AG04450 (cell line): ENCODE data around the gene FOSL2. TPM values are rescaled to one million over a fixed set of nuclear protein-coding genes. Genes with fewer than 3 reads are reported as not detected.

Source experiments
- CTCF ChIA-PET: fragments of 300-600, 350-600 bp; formaldehyde crosslinking; extraction: SDS; loops from one replicate; lab custom pipeline; 2022; ENCODE audit warnings: antibody characterized with exemption, inconsistent platforms; lab: Charles Lee
- POLR2A ChIA-PET: fragments of 350-600 bp; formaldehyde crosslinking; extraction: SDS; loops from one replicate; lab custom pipeline; 2021; ENCODE audit warnings: antibody characterized with exemption, inconsistent platforms; lab: Yijun Ruan, JAX
- DNase-seq: peaks from one replicate; pipeline ENCODE4 v3.0.0-alpha.2; 2011; ENCODE audit warnings: low read depth, low spot score
- H3K27ac ChIP-seq: one replicate; pipeline ENCODE4 v1.5.1; 2012; ENCODE audit warnings: low read depth, low read length, control low read depth
- H3K27me3 ChIP-seq: one replicate; pipeline ENCODE4 v1.6.0; 2012; ENCODE audit warnings: low read length; ENCODE audit not compliant: control insufficient read depth, insufficient read depth
- H3K4me3 ChIP-seq: 2 replicates; pipeline ENCODE4 v1.5.1; 2011; ENCODE audit warnings: mild to moderate bottlenecking, low read depth, low read length, control low read depth
- H3K9me3 ChIP-seq: 2 replicates; pipeline ENCODE4 v1.5.1; 2012; ENCODE audit warnings: low read length; ENCODE audit not compliant: control insufficient read depth, insufficient read depth
- polyA plus RNA-seq: library from polyadenylated mRNA; depleted of rRNA; stranded (reverse); fragments of >200 nt; gene quantifications from 2 replicates; pipeline ENCODE4 v1.2.3, GENCODE V29; 2011
- TF ChIP-seq, protein P1 (sequence below): IDR thresholded peaks from 2 replicates; pipeline ENCODE4 v1.5.1; 2011; ENCODE audit warnings: low read depth, low read length, control low read depth, inconsistent platforms

Gene FOSL2
- polyA plus RNA-seq, 1 experiment: 45.3 TPM

DNA sequence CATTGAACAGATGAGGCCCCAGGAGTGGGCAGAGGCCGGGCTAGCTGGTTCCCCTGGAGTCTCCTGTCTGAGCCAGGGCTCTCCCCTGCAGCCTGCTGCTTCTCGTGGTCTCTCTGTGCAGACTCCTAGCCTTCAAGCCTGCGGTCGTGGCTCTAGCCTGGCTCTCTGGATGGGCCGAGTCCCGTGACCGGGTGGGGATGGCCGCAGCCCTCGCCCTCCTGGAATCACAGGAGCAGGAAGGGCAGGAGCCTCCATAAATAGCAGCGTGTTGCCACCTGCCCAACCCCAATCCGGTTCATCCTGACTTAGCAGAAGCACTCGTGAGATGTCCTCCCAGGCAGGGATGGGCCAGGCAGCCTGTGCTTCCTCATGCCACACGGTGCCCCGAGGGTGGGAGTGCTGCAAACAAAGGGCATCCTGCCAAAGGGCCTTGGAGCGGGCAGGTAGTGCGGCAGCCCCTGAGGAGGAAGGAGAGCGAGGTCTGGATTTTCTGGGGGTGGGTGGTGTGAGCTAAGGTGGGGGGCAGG, 43.9 kb downstream of the FOSL2 start:
- Histone ChIP-seq H3K27me3 (no peaks in the 10 kb centered on the region), H3K4me3 (no peak overlapping the region), H3K9me3 (peaks cover 12% of the 10 kb centered on the region), H3K27ac (no peak overlapping the region)
- no peak for DNase-seq
- ChIA-PET POLR2A (no interaction called here), CTCF (interaction anchor here (0.6 kb wide), 1 partner anchor 754 kb away, joined by 3 read pairs; no protein-coding TSS in a partner anchor)
- TF ChIP-seq, protein P1, sequence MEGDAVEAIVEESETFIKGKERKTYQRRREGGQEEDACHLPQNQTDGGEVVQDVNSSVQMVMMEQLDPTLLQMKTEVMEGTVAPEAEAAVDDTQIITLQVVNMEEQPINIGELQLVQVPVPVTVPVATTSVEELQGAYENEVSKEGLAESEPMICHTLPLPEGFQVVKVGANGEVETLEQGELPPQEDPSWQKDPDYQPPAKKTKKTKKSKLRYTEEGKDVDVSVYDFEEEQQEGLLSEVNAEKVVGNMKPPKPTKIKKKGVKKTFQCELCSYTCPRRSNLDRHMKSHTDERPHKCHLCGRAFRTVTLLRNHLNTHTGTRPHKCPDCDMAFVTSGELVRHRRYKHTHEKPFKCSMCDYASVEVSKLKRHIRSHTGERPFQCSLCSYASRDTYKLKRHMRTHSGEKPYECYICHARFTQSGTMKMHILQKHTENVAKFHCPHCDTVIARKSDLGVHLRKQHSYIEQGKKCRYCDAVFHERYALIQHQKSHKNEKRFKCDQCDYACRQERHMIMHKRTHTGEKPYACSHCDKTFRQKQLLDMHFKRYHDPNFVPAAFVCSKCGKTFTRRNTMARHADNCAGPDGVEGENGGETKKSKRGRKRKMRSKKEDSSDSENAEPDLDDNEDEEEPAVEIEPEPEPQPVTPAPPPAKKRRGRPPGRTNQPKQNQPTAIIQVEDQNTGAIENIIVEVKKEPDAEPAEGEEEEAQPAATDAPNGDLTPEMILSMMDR: no peak

DNA sequence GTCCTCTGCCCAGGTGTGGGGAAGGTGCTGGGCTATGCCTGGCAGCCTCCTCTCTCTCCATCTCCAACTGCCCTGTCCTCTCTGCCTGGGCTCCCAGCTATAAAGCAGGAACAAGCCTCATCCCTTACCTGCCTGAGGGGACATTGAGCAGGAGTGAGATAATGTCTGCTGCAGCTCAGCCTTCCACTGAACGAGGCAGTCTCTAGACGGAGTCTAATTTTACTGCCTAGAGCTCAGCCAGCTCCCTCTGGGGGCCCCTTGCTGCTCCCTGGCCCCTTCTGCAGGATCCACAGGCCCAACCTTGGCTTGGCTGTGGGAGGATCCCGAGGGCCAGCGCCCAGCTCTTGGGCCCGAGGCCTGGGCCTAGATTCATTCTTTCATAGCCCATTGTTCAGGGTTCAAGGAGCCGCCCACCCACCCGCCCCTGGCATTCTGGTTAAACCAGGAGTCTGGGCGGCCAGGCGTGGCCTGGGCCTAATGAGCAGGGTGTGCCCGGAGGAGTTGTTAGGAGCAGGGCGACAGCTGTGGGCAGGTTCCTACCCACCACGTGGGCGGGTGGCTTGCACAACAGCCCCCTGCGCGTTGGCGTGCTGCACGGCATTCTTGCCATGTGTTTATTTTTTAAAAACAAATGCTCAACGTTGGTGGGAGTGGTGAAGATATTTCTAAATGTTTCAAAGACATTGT, 44.6 kb downstream of the FOSL2 start:
- H3K9me3 ChIP-seq: peaks cover 12% of the 10 kb centered on the region
- H3K27me3 ChIP-seq: no peaks in the 10 kb centered on the region
- ChIA-PET CTCF (no interaction called here), POLR2A (no interaction called here)
- H3K27ac ChIP-seq: no peak overlapping the region
- no peak for DNase-seq
- TF ChIP-seq, protein P1: no peak
- no peak overlapping the region for H3K4me3 ChIP-seq

DNA sequence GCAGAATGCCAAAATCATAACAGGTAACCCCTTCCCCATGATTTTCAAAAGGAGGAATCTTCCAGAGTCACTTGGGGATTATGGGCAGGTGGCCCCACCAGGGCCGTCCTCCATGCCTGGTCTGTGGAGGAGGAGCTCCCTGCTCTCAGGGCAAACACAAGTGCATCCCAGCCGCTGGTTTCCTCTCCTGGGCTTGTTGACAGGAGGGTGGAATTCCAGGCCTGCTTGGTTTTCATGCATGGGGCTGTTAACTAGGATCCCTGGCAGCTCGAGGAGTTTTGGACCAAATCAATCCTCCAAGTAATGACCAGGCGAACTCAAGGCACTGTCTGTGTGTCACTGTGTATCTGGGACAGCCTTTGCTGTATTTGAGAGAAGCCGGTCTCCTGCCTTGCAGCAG, 45.3 kb downstream of the FOSL2 start:
- no peak overlapping the region for H3K4me3 ChIP-seq
- H3K27me3 ChIP-seq: no peaks in the 10 kb centered on the region
- POLR2A ChIA-PET: no interaction called here
- no peak for DNase-seq
- peaks cover 12% of the 10 kb centered on the region for H3K9me3 ChIP-seq
- H3K27ac ChIP-seq: no peak overlapping the region
- CTCF ChIA-PET: no interaction called here
- TF ChIP-seq, protein P1: no peak

DNA sequence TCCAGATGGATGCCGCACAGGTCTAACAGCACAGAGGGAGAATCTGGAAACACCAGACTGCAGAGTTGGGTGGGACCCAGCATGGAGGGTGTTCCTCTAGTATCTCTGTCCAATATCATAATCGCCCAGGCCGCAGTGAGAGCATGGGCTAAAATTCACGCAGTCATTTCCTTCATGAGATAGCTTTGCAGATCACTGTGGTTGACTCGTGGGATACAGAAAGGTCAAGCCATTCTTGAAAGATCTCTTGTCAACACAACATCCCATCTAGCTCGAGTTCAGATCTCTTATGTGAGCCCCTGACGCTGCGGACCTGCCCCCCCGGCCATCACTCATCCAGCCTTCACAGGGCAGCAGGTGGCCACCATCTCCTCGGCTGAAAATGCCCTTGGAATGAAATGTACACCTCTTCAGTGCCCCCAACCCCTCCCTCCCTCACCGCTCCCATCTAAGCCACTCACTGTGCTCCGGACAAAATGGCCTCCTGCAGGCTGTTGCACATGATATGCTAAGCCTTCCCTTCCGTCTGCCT, 45.9 kb downstream of the FOSL2 start:
- POLR2A ChIA-PET: no interaction called here
- peaks cover 7% of the 10 kb centered on the region for H3K9me3 ChIP-seq
- H3K4me3 ChIP-seq: no peak overlapping the region
- H3K27me3 ChIP-seq: no peaks in the 10 kb centered on the region
- no peak for DNase-seq
- CTCF ChIA-PET: no interaction called here
- TF ChIP-seq, protein P1: no peak
- no peak overlapping the region for H3K27ac ChIP-seq

DNA sequence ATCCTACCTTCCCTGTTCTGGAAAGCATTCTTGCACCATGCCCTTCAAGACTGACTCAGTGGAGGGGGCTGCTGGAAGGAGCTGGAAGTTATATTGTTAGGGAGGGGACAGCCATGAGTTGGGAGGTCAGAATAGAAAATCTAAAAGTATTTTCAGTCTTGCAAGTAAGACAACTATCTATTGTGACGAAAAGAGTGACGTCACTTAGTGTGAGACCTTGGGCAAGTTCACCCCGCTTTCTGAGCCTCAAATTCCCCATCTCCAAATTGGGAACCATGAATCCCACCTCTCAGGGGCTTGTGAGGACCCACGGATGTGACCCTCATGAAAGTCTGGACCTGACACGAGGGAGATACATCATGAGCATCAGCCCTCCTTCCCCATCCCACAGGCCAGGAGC, 46.5 kb downstream of the FOSL2 start:
- H3K4me3 ChIP-seq: no peak overlapping the region
- ChIA-PET POLR2A (no interaction called here), CTCF (no interaction called here)
- no peak for DNase-seq
- H3K27me3 ChIP-seq: no peaks in the 10 kb centered on the region
- TF ChIP-seq, protein P1: no peak
- H3K27ac ChIP-seq: no peak overlapping the region
- H3K9me3 ChIP-seq: peaks cover 2% of the 10 kb centered on the region; the same call in 1 of the 2 replicates
